ENCODE measurements around the gene LRIF1.

DNA sequence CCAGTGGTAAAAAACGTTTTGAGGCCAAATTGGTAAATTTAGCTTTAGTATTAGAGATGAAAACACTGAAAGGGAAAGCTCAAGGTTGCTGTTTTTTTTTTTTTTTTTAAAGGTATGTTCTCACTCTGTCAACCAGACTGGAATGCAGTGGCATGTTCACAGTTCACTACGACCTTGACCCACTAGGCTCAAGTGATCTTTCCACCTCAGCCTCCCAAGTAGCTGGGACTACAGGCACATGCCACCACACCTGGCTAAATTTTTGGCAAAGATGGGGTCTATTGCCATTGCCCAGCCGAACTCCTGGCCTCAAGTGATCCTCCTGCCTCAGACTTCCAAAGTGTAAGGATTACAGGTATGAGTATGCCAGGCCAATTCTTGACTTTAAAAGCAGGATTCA lies 18.9 kb downstream of the LRIF1 start:
- TF ChIP-seq, protein P1, sequence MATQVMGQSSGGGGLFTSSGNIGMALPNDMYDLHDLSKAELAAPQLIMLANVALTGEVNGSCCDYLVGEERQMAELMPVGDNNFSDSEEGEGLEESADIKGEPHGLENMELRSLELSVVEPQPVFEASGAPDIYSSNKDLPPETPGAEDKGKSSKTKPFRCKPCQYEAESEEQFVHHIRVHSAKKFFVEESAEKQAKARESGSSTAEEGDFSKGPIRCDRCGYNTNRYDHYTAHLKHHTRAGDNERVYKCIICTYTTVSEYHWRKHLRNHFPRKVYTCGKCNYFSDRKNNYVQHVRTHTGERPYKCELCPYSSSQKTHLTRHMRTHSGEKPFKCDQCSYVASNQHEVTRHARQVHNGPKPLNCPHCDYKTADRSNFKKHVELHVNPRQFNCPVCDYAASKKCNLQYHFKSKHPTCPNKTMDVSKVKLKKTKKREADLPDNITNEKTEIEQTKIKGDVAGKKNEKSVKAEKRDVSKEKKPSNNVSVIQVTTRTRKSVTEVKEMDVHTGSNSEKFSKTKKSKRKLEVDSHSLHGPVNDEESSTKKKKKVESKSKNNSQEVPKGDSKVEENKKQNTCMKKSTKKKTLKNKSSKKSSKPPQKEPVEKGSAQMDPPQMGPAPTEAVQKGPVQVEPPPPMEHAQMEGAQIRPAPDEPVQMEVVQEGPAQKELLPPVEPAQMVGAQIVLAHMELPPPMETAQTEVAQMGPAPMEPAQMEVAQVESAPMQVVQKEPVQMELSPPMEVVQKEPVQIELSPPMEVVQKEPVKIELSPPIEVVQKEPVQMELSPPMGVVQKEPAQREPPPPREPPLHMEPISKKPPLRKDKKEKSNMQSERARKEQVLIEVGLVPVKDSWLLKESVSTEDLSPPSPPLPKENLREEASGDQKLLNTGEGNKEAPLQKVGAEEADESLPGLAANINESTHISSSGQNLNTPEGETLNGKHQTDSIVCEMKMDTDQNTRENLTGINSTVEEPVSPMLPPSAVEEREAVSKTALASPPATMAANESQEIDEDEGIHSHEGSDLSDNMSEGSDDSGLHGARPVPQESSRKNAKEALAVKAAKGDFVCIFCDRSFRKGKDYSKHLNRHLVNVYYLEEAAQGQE (IDR thresholded peaks at IDR 0.05; ENCODE audit: insufficient read depth in 1 of 2, low read depth in 2 of 2, low read length in 2 of 2): no peak
- no peak for TF ChIP-seq SIN3A (IDR thresholded peaks at IDR 0.05; ENCODE audit: borderline replicate concordance, insufficient read depth, low read length)
- TF ChIP-seq POLR2AphosphoS5 (IDR thresholded peaks at IDR 0.05; ENCODE audit: low read depth, low read length): no peak
- no peak for TF ChIP-seq TAF1 (IDR thresholded peaks at IDR 0.05; ENCODE audit: borderline replicate concordance, insufficient read depth, low read length)

Measured in PFSK-1 (cell line).